LHCN-M2 (cell line): ENCODE results near the gene SCG3. TPM values are rescaled to one million over a fixed set of nuclear protein-coding genes. Genes with fewer than 3 reads are reported as not detected.

Experiments
- DNase-seq: peaks from one replicate; pipeline ENCODE4 v3.0.0-alpha.2; 2012; ENCODE audit warnings: low read depth
- total RNA-seq: library from RNA; depleted of rRNA; stranded (reverse); fragments of >200 nt; gene quantifications from 2 replicates; pipeline ENCODE4 v1.2.3, GENCODE V29; 2014; rRNA removed

Gene SCG3
- total RNA-seq, 1 experiment from 2014 or later = not detected

- DNase-seq = no peak
These were observed 75.2 kb downstream of the SCG3 start for GRCh38 chr15:51756482-51756881.

- DNase-seq = no peak
These were observed 76.1 kb downstream of the SCG3 start for GRCh38 chr15:51757450-51757849.

GRCh38 chr15:51758645-51759044 is 77.3 kb downstream of the SCG3 start:
- peak; percentile 74 for DNase-seq

- DNase-seq = peak; percentile 88
These were observed 78.3 kb downstream of the SCG3 start for GRCh38 chr15:51759557-51760070.

- no peak for DNase-seq
These were observed 79.5 kb downstream of the SCG3 start for GRCh38 chr15:51760805-51761204.

- DNase-seq = no peak
These were observed 84.4 kb downstream of the SCG3 start for GRCh38 chr15:51765751-51766150.

- no peak for DNase-seq
These were observed 85.0 kb downstream of the SCG3 start for GRCh38 chr15:51766341-51766740.

GRCh38 chr15:51768018-51768417 is 86.7 kb downstream of the SCG3 start:
- no peak for DNase-seq

Other genes starting within 250 kb of the SCG3 start
- gene DMXL2, start 58.7 kb upstream of the SCG3 start, total RNA-seq = 20.9 and 21.9 TPM in 2 replicates
- gene LYSMD2, start 56.2 kb downstream of the SCG3 start, total RNA-seq = 4.2 and 4.7 TPM in 2 replicates
- gene TMOD2, start 70.1 kb downstream of the SCG3 start, total RNA-seq = 5.0 and 5.8 TPM in 2 replicates
- gene TMOD3, start 148.2 kb downstream of the SCG3 start, total RNA-seq = 30.8 and 32.3 TPM in 2 replicates